ENCODE measurements around the gene LRRC57.

Gene LRRC57

DNA sequence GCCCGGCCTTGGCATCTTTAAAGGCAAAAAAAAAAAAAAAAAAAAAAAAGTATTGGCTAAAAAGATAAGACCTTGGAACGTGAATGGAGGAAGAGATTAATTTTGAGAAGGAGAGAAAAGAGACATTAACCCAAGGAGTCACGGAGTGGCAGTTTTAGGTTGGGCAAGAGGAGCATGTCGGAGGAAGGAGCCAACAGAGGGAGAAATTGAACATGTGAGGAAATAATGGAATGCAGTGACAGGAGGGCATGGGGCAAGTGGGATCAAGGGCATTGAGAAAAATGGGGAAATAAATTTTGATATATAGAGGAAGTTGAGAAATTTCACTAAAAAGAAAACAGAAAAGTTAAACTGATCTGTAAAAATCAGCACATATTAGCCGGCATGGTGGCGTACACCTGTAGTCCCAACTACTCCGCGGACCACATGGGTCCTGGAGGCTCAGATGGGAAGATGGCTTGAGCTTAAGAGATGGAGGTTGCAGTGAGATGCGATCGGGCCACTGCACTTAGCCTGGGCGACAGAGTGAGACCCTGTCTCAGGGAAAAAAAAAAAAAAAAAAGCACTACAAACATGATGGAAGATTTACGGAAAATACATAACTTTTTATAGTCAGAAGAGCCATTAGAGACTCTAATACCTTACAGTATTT lies 1.3 kb upstream of the LRRC57 start:
- no peak for DNase-seq (ENCODE audit: low read depth)

DNA sequence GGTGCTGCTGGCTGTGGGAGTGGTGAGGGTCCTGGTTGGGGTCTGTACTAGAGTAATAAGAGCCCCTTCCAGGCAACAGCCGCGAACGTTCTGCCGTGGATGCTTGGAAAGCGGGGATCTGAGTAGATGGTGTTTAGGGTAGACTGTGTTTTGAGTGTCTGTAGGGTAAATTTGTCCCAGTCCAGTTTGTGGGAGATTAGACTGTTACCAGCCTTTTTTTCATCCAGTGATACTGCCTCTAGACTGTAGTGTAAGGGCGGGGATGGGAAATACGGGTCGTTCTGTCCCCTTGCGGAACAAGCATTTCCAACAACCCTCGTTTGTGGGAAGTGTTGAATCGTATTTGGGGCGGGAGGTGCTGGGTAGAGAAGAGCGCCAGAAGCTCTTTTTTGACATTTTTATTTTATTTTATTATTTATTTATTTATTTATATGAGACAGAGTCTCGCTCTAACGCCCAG lies 469 bp upstream of the LRRC57 start:
- DNase-seq (ENCODE audit: low read depth): peak; percentile 57

DNA sequence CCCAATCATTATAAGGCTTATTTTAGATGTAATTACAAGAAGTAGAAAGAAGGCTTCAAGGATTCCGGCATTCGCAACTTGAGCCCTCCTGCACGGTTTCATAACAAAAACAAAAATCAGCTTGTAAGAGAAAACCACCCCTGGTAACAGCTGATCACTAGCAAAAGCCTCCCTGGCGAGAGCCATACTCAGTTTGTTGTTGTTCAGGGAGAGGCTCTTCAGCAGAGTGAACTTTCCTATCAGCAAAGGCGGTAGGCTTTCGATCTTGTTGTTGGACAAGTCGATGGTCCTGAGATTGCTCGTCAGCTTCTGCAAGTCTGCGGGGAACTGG lies 710 bp downstream of the LRRC57 start:
- no peak for DNase-seq (ENCODE audit: low read depth)

DNA sequence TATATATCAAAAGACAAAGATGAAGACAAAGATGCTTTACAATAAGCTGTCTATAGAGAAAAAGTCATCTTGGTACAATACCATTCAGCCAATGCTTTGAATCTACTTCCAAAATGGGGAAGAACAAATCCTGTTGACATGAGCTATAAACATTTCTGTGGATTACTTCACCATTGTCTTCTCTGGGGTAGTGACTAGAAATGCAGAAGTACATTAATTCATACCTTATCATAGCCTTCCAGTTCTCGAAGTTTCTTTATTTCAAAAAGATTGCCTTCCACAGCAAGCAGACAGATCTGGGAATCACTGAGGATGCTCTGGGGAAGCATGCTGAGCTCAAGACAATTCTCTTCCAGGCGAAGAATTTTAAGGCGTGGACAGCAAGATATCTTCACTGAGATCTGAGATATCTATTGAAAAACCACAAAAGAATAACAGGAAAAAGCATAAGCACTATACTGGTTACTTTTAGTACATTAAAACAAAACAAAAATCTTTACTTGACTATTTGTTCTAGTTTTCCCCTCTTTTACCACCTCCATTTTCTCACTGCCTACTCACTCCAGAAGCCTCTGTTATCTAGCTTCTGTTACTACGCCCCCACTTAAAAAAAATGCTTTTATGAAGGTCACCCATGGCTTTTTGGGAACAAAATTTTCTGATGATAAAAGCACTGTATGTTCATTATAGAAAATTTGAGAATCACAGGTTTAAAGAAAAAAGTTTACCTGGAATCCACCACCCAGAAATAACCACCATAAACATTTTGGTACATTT lies 3.6 kb downstream of the LRRC57 start:
- DNase-seq (ENCODE audit: low read depth): peak; percentile 27

DNA sequence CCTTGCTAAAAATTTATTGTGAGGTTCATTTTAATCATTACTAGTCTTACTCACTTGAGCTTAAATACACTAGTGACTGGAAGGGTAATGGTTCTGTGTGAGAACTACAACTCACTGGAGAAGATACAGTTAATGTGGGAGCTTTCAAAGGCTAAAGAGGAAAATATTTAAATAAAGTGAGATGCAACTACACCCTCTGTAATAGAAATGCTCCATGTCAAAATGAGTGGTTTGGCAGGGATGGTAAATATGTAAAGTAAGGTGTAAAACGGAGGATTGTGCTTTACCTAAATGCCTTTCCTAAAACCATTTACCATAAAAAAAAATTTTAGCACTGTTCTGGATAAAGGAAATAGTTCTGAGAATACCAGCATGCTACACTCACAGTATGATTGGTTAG lies 15.3 kb downstream of the LRRC57 start:
- DNase-seq (ENCODE audit: low read depth): no peak

DNA sequence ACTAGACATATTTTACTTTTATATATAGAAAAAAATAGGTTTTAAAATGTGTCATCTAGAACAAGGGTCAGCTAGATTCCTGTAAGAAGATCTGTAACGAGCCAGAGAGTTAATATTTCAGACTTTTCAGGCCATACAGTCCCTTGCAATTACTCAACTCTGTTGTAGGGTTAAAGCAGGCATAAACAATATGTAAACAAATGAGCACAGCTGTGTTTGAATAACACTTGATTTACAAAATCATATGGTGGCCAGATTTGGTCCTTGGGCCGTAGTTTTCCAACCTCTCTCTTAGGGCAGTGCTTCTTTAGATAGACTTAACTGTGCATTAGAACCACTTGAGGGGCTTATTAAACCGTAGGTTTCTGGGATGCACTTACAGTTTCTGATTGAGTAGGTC lies 19.6 kb downstream of the LRRC57 start:
- no peak for DNase-seq (ENCODE audit: low read depth)

DNA sequence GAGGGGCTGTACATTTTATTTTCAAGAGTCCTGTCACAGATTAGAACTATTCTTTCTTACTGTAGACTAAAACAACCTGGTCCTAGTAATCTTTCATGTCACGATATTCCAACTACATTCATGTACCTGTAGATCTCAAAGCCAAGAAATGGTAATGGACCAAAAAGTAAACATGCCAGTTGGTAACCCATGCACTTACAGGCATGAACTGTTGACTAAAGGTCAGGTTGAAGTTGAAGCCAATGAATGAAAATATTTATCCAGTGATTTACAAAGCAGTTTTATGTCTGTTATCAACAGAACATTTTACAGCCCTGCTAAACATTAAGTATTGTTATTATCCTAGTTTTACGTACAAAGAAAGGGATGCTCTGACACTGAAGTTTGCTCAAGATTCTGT lies 25.3 kb downstream of the LRRC57 start:
- no peak for DNase-seq (ENCODE audit: low read depth)

DNA sequence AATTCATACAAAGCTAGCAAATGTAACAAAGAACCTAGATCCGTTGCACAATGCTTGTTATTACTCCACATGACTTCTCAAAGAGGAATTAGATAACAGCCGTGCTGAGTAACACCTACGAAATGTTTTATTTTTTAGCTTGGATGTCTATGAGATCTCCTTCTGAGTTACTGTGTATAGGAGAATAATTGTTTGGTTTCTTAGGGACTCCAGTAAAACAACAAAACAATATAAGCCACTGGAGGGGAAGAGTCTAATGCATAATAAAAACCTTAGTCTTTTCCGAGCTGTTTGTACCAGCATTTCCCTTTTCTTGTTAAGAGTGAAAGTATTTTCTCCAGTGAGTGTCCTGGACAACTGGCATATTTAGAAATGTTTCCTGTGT lies 37.6 kb downstream of the LRRC57 start:
- peak; percentile 69 for DNase-seq (ENCODE audit: low read depth)

DNA sequence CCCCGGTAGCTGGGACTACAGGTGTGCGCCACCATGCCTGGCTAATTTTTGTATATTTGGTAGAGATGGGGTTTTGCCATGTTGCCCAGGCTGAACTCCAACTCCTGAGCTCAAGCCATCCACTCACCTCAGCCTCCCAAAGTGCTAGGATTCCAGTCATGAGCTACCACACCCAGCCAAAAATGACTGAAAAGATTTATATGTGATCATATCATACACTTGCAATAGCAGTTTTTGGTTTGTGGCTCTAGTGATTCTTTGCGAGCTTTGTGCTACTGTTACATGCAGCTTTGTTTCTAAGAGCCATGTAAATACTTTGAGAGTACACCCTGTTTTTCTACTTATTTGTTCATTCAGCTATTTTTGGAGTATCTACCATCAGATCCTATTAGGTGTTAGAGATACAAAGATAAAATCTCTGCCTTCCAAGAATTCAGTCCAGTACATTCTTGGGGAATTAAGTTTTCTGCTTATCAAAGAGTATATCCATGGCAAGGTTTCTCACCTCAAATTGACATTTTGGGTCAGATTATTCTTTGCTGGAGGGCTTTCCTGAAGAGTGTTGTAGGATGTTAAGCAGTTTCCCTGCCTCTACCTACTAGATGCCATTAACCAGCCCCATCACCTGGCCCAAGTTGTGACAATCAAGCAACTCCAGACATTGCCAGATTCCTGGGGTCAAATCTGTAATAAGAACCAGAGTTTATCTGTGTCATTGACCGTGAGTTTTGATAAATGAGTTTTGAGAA lies 38.2 kb downstream of the LRRC57 start:
- peak; percentile 26 for DNase-seq (ENCODE audit: low read depth)

DNA sequence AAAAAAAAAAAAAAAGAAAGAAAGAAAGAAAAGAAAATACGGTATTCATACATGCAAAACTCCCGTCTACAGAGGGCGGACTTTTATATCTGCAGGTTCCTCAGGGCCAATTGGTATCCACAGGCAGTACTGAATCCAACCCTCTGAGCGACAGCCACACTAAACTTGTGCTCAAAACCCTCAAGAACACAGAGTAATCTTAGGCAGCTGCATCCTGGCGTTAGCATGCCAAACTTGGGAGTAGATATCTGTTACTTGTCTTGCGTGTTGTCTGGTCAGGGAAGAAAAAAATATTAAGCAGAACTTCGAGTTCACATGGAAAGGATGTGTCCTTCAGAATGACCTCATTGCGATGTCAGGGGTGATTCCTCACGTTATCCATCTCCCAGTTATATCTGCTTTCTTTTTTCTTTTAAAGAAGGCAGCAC lies 40.3 kb downstream of the LRRC57 start:
- peak; percentile 22 for DNase-seq (ENCODE audit: low read depth)

DNA sequence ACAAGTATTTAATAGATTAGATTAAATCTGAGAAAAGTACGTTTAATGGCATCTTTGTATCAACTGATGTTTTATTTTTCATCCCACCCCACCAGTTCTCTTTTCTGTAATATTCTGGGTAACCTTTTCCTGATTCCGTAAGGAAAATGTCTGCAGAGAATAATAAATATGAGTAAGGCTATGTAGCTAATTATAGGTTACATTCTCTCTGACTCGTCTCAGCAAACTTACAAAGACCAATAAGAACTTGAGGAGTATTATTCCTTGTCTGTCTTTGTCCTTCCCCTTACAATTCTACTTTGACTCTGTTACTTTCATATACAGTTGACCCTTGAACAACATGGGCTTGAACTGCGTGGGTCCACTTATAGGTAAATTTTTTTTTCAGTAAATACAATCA lies 41.1 kb downstream of the LRRC57 start:
- DNase-seq (ENCODE audit: low read depth): peak; percentile 34

DNA sequence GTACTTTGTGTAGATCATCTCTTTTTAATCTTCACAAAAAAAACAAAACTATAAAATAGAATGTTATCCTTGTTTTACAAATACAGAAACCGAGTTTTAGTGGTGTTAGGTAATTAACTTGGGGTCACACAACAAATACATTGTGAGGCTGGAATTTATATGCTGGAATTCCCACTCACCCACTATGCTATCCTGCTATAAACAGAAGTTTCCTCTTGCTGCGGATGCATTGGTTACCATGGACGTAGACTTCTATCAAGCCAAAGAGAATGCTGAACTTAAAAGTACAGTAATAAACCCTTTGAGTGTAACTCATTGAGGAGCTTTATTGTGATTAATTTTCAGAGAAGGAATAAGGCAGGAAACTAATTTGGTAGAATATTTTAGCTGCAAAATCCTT lies 44.0 kb downstream of the LRRC57 start:
- DNase-seq (ENCODE audit: low read depth): no peak

DNA sequence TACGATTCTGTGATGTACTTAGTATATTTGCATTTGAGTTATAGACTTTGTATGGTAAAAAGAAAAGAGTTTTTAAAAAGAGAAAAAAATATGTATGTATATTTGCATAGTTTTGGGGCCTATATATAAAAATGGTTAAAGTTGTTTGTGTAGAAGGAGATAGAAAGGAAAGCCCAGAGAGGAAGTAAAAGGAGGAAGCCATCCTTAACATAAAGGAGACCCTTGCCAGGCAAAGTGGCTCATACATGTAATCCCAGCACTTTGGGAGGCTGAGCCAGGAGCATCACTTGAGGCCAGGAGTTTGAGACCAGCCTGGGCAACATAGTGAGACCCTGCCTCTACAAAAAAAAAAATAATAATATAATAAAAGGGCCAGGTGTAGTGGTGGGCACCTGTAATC lies 44.8 kb downstream of the LRRC57 start:
- DNase-seq (ENCODE audit: low read depth): no peak

DNA sequence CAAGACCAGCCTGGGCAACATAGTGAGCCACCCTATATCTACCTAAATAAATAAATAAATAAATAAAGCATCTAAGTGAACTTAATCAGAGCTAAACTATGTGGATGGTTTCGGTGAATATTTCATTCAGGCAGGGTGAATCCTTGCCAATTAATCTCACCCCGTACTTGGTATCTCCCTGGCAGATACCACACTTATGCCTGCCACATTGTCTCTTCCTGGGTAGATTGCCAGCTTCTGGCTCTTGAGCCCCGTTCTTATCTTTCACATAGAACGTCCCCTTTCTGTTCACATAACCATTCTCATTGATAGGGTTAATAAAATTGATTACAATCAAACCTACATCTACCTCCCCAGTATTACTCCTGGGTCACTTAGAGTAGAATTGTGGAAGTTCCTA lies 46.1 kb downstream of the LRRC57 start:
- DNase-seq (ENCODE audit: low read depth): no peak

DNA sequence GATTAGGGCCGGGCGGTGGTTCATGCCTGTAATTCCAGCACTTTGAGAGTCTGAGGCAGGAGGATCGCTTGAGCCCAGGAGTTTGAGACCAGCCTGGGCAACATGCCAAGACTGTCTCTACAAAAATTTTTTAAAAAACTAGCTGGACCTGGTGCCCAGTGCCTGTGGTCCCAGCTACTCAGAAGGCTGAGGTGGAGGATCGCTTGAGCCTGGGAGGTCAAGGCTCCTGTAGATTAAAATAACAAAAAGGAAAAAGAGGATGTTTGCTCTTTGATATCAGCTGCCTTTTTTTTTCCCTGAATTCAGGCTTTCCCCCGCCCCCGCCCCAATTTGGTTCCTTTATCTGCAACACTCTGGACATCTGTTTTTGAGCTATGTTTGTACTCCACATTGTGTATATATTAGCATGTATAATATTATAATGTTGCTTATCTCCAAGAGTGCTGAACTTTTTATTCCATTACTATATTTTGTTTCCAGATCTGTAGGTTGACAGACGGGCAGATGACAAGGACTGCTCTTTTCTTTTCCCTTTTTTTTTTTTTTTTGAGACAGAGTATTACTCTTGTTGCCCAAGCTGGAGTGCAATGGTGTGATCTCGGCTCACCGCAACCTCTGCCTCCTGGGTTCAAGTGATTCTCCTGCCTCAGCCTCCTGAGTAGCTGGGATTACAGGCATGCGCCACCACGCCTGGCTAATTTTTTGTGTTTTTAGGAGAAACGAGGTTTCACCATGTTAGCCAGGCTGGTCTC lies 48.6 kb downstream of the LRRC57 start:
- peak; percentile 25 for DNase-seq (ENCODE audit: low read depth)

DNA sequence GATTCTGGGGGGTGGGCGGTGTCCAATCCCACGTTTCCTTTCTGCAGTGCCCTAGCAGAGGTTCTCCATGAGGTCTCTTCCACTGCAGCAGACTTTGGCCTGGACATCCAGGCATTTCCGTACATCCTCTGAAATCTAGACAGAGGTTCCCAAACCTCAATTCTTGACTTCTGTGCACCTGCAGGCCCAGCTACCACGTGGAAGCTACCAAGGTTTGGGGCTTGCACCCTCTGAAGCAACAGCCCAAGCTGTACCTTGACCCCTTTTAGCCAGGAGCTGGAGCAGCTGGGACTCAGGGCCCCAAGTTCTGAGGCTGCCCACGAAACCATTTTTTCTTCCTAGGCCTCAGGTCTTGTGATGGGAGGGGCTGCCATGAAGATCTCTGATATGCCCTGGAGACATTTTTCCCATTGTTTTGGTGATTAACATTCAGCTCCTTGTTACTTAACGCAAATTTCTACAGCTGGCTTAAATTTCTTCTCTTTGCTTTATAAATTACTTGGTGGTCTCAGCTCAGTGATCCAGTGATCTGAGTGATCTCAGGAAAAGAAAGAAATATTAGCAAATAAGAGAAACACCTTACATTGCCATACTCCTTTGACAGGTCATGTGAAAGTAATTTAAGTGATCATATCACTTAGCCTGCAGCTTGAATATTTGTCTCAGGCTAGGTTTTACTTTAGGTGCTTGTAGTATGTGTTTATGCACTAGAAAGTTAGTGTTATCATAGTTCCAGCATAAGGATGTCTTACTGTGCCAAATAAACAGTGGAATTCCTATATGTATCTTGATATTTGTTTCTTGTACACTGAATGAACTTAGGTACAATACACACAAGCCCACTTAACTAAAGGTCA lies 50.2 kb downstream of the LRRC57 start:
- no peak for DNase-seq (ENCODE audit: low read depth)

DNA sequence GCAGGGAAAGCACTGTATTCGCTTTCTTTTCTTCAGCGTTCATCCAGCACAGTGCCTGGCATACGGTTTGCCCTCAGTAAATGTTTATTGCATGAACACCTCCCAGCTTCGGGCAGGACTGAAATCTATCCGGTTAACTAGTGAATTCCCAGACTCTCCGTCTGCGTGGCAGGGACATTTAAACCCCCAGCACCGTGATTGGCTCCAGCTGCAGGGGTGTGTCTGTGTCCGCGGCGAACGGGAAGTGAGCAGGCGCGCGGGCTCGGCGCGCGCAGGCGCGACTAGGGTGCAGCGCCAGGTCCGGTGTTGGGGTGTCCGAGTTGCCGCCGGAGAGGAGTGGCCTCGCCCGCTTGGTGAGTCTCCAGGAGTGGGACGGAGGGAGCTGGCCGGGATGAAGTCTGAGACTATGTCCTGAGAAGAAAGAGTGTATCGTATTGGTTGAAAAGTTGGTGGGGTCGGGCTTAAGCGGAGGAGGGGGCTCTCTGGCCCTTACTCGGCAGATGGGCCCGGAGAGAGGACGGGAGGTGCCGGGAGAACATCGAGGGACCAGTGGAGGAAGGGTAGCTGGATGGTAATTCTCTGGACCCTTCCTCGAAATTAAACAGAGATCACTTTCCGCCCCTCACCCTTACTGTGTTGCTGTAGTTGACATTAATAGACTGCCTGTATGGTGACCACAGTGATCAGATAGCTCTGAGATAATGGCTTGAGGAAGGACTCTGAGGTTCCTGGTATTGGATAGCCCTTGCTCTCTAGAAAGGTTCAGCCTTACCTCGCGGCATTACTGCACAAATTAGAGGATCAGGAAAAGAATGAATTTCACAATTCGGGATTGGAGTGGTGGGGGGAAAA lies 53.0 kb downstream of the LRRC57 start, which contains the start of gene SNAP23:
SNAP23 (plus strand) TSS at position 274 of the 852 bp plus-strand sequence. CDS start 16,213 bp downstream, outside the sequence.
- DNase-seq (ENCODE audit: low read depth): peak; percentile 97

DNA sequence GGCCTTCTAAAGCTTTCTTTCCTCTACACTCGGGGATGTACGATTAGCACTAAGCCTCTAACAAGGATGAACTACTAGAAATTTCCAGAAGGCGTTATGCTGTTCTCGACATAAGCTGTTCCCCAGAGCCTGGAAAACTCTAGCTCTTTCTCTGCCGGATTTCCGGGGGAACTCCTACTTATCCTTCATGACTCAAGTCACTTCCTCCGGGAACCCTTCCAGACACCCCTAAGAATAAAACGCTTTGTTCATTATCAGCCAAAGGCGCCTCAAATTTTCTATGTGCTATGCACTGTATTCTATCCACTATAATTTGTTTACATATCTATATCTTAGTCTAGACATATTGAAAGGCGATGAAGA lies 53.6 kb downstream of the LRRC57 start:
- peak; percentile 81 for DNase-seq (ENCODE audit: low read depth)

DNA sequence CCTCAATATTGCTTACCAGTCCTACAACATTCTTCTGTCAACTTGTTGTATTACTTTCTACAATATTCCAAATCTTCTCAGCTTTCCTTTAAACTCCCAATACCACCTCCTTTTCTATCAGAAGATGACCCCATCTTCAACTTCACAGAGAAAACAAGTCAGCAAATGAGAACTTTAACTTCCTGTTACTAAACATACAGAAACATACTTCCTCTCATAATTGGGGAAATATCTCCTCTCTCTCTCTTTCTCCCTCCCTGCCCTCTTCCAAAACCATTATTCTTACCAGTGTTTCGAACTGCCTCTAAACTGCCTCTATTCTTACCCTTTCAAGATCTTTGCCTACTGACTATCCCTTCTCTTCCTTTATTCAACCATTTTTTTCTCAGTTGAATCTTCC lies 54.9 kb downstream of the LRRC57 start:
- DNase-seq (ENCODE audit: low read depth): no peak

DNA sequence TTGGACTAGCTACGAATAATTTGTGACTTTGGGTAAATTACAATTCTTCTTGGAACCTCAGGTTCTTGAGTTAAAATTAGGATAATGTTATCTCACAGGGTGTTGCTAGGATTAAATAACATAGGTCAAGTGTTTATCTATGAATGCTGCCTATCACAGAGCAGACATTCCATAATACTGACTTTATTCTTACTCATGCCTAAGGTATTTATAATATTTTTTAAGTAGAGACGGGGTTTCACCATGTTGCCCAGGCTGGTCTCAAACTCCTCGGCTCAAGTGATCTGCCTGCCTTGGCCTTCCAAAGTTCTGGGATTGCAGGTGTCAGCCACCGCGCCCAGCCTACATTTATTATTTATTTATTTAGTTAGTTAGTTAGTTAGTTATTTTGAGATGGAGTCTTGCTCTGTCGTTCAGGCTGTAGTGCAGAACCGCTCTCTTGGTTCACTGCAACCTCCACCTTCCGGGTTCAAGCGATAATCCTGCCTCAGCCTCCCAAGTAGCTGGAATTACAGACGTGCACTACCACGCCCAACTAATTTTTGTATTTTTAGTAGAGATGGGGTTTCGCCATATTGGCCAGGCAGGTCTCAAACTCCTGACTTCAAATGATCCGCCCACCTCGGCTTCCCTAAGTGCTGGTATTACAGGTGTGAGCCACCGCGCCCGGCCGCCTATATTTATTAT lies 56.9 kb downstream of the LRRC57 start:
- DNase-seq (ENCODE audit: low read depth): peak; percentile 82
